IMR-90 (cell line): ENCODE data around the gene IL34. TPM values are rescaled to one million over a fixed set of nuclear protein-coding genes. Genes with fewer than 3 reads are reported as not detected.
A peak's percentile ranks its signal among the peaks of the same experiment; 100 is the strongest.

ENCODE experiments used
- ATAC-seq: fragments of 200-7000 bp; cut with Tn5 transposase; 2 replicates; pipeline ENCODE4 v1.9.1; 2020; ENCODE audit warnings: low read depth, mild to moderate bottlenecking, moderate library complexity
- BruUV-seq: library from RNA; stranded (reverse); fragments of 400-500 nt; replicated peaks from 2 replicates; lab custom pipeline; 2021; lab: Mats Ljungman, UMichigan
- CTCF ChIA-PET: fragments of 300-600 bp; formaldehyde crosslinking; extraction: SDS; loops from one replicate; lab custom pipeline; 2021; ENCODE audit warnings: antibody characterized with exemption; lab: Yijun Ruan, JAX
- POLR2A ChIA-PET: fragments of 300-600 bp; sonication (Branson Sonifier 250); formaldehyde crosslinking; loops from one replicate; lab custom pipeline; 2022; ENCODE audit warnings: antibody characterized with exemption; ENCODE audit not compliant: unreplicated experiment; lab: Charles Lee
- DNase-seq: peaks from one replicate; pipeline ENCODE4 v3.0.0; 2013
- H2AFZ ChIP-seq: replicated peaks from 2 replicates; pipeline ENCODE3; 2013; ENCODE audit warnings: low read length, mild to moderate bottlenecking; ENCODE audit not compliant: poor library complexity
- H2AK5ac ChIP-seq: 2 replicates; pipeline ENCODE4 v1.6.1; 2013; ENCODE audit warnings: low read depth, low read length, inconsistent platforms
- H2AK9ac ChIP-seq: replicated peaks from 2 replicates; pipeline ENCODE3; 2013; ENCODE audit warnings: mild to moderate bottlenecking, low read depth, low read length, moderate library complexity; ENCODE audit not compliant: poor library complexity
- H2BK120ac ChIP-seq: 2 replicates; pipeline ENCODE4 v1.6.1; 2013; ENCODE audit warnings: low read depth, low read length, inconsistent platforms
- H2BK15ac ChIP-seq: 3 replicates; pipeline ENCODE4 v1.6.1; 2013; ENCODE audit warnings: low read depth, low read length, inconsistent platforms
- H2BK20ac ChIP-seq: 2 replicates; pipeline ENCODE4 v1.6.1; 2013; ENCODE audit warnings: low read depth, mild to moderate bottlenecking, inconsistent platforms, low read length, moderate library complexity
- H2BK5ac ChIP-seq: 2 replicates; pipeline ENCODE4 v1.6.1; 2013; ENCODE audit warnings: mild to moderate bottlenecking, low read depth, low read length, inconsistent platforms; ENCODE audit not compliant: poor library complexity, severe bottlenecking
- H3K14ac ChIP-seq: replicated peaks from 2 replicates; pipeline ENCODE4 v1.6.1; 2013; ENCODE audit warnings: low read depth, low read length, inconsistent platforms
- H3K18ac ChIP-seq: 2 replicates; pipeline ENCODE4 v1.6.1; 2013; ENCODE audit warnings: low read depth, low read length, control low read depth
- H3K23ac ChIP-seq: 2 replicates; pipeline ENCODE4 v1.6.1; 2013; ENCODE audit warnings: low read depth, low read length, inconsistent platforms
- H3K27ac ChIP-seq: 2 replicates; pipeline ENCODE4 v1.5.1; 2013; ENCODE audit warnings: mild to moderate bottlenecking, control low read depth, low read length; ENCODE audit not compliant: insufficient read depth
- H3K27me3 ChIP-seq: 2 replicates; pipeline ENCODE4 v1.6.1; 2013; ENCODE audit warnings: low read length; ENCODE audit not compliant: control insufficient read depth, insufficient read depth
- H3K36me3 ChIP-seq: 2 replicates; pipeline ENCODE4 v1.6.1; 2013; ENCODE audit warnings: low read length, mixed read lengths; ENCODE audit not compliant: control insufficient read depth, insufficient read depth
- H3K4ac ChIP-seq: 2 replicates; pipeline ENCODE4 v1.6.1; 2013; ENCODE audit warnings: low read depth, low read length, inconsistent platforms
- H3K4me1 ChIP-seq: 2 replicates; pipeline ENCODE4 v1.6.1; 2013; ENCODE audit warnings: low read length, mixed read lengths; ENCODE audit not compliant: control insufficient read depth, insufficient read depth
- H3K4me2 ChIP-seq: 2 replicates; pipeline ENCODE4 v1.6.1; 2013; ENCODE audit warnings: low read depth, mild to moderate bottlenecking, control low read depth, low read length, moderate library complexity
- H3K4me3 ChIP-seq: 2 replicates; pipeline ENCODE4 v1.5.1; 2013; ENCODE audit warnings: low read depth, mild to moderate bottlenecking, control low read depth, low read length, moderate library complexity; ENCODE audit not compliant: insufficient read depth
- H3K56ac ChIP-seq: 2 replicates; pipeline ENCODE4 v1.6.1; 2013; ENCODE audit warnings: low read length, inconsistent platforms; ENCODE audit not compliant: insufficient read depth; ENCODE audit errors: extremely low read depth
- H3K79me1 ChIP-seq, 2 experiments: 2 replicates each; pipeline ENCODE4 v1.6.1; 2013; ENCODE audit warnings: low read length in 2 of 2, inconsistent platforms in 1 of 2, low read depth in 1 of 2
- H3K9ac ChIP-seq: 2 replicates; pipeline ENCODE4 v1.6.1; 2013; ENCODE audit warnings: low read depth, low read length, control low read depth
- H3K9me1 ChIP-seq: 2 replicates; pipeline ENCODE4 v1.6.1; 2013; ENCODE audit warnings: low read length, inconsistent platforms; ENCODE audit not compliant: insufficient read depth
- H3K9me3 ChIP-seq: 2 replicates; pipeline ENCODE4 v1.6.1; 2013; ENCODE audit warnings: low read length; ENCODE audit not compliant: control insufficient read depth, insufficient read depth
- H4K20me1 ChIP-seq: 2 replicates; pipeline ENCODE4 v1.6.1; 2013; ENCODE audit warnings: low read length, inconsistent platforms; ENCODE audit not compliant: insufficient read depth
- H4K5ac ChIP-seq: 2 replicates; pipeline ENCODE4 v1.6.1; 2013; ENCODE audit warnings: mild to moderate bottlenecking, low read depth, low read length, control low read depth
- H4K8ac ChIP-seq, 2 experiments: 2 replicates each; pipeline ENCODE4 v1.6.1; 2013; ENCODE audit warnings: low read depth in 2 of 2, low read length in 2 of 2, control low read depth in 1 of 2, inconsistent platforms in 1 of 2
- H4K91ac ChIP-seq: 2 replicates; pipeline ENCODE4 v1.6.1; 2013; ENCODE audit warnings: low read depth, low read length, inconsistent platforms; ENCODE audit not compliant: insufficient read depth
- BHLHE40 ChIP-seq: fragments of 150-350 bp; IDR thresholded peaks from 2 replicates; pipeline ENCODE4 v1.6.1; 2016; ENCODE audit warnings: mild to moderate bottlenecking, low read depth, low read length
- CHD1 ChIP-seq: IDR thresholded peaks from 2 replicates; pipeline ENCODE4 v1.6.1; 2012; ENCODE audit warnings: low read depth, low read length, improper control_type of control experiment
- CTCF ChIP-seq: conservative IDR thresholded peaks from 2 replicates; pipeline ENCODE4 v1.5.1; 2012; ENCODE audit warnings: mild to moderate bottlenecking, low read depth, low read length, improper control_type of control experiment
- ELK1 ChIP-seq: fragments of 150-350 bp; IDR thresholded peaks from 2 replicates; pipeline ENCODE4 v1.6.1; 2016; ENCODE audit warnings: low read depth, mild to moderate bottlenecking, low read length, moderate library complexity, borderline replicate concordance
- MAFK ChIP-seq: IDR thresholded peaks from 2 replicates; pipeline ENCODE4 v1.6.1; 2012; ENCODE audit warnings: low read depth, low read length, improper control_type of control experiment
- MAZ ChIP-seq: IDR thresholded peaks from 2 replicates; pipeline ENCODE4 v1.6.1; 2012; ENCODE audit warnings: low read depth, mild to moderate bottlenecking, low read length, improper control_type of control experiment, moderate library complexity, borderline replicate concordance
- NFE2L2 ChIP-seq: fragments of 150-350 bp; IDR thresholded peaks from 2 replicates; pipeline ENCODE4 v1.6.1; 2016; ENCODE audit warnings: low read depth, mild to moderate bottlenecking, low read length
- RCOR1 ChIP-seq: IDR thresholded peaks from 2 replicates; pipeline ENCODE4 v1.6.1; 2012; ENCODE audit warnings: mild to moderate bottlenecking, low read length, improper control_type of control experiment; ENCODE audit not compliant: insufficient replicate concordance
- RFX5 ChIP-seq: IDR thresholded peaks from 2 replicates; pipeline ENCODE4 v1.8.0; 2012; ENCODE audit warnings: low read depth, mild to moderate bottlenecking, low read length, moderate library complexity
- USF2 ChIP-seq: fragments of 150-350 bp; IDR thresholded peaks from 2 replicates; pipeline ENCODE4 v1.6.1; 2017; ENCODE audit warnings: mild to moderate bottlenecking, antibody characterized with exemption, low read length, low read depth
- WGBS, 2 experiments: methylation state at CpG; one replicate each; pipeline versions ENCODE4 v1.1.5 to v1.1.7; 2013; ENCODE audit warnings: missing lambda C conversion rate in 2 of 2; ENCODE audit not compliant: insufficient read length in 1 of 2; ENCODE audit errors: extremely low coverage in 2 of 2; 5-methylcytosine and 5-hydroxymethylcytosine counted together
- dilution Hi-C: fragments of 300-500 bp; cut with HindIII; formaldehyde crosslinking; loops from one replicate; pipeline ENCODE4 v1.14.3; 2018; ENCODE audit warnings: low sequenced_read_pairs; ENCODE audit not compliant: unreplicated experiment
- in situ Hi-C: fragments of 300-500 bp; cut with MboI; formaldehyde crosslinking; loops from 3 replicates; pipeline ENCODE4 v1.14.3; 2019; ENCODE audit warnings: low sequenced_read_pairs, inconsistent platforms, mixed read lengths
- intact Hi-C: fragments of 100-400 bp; cut with micrococcal nuclease; formaldehyde crosslinking; loops from 2 replicates; pipeline ENCODE4 v1.10.0; 2022
- polyA plus RNA-seq, 3 experiments: library from polyadenylated mRNA; depleted of rRNA; stranded (reverse); fragments of >200 nt; gene quantifications; 2 replicates each; pipeline ENCODE4 v1.2.3, GENCODE V29; 2012; ENCODE audit warnings: low replicate concordance in 1 of 3
- total RNA-seq: library from RNA; depleted of rRNA; stranded (reverse); fragments of >200 nt; gene quantifications from 2 replicates; pipeline ENCODE4 v1.2.3, GENCODE V29; 2012

Gene IL34
- total and polyA plus RNA-seq, 2 of the 4 experiments (the other 2 are of a cell fraction), result 1.3 to 2.5 TPM

- no peak for TF ChIP-seq USF2
- TF ChIP-seq MAZ, result no peak
Observed at GRCh38 chr16:70700101-70701020, 54.0 kb downstream of the IL34 start (continued).

GRCh38 chr16:70701036-70701435, 54.7 kb downstream of the IL34 start:
- DNase-seq (no peak), ATAC-seq (no peak)
- intact Hi-C loops, result no loop called here
- H2BK120ac ChIP-seq, result peak overlapping the region; percentile 99
- WGBS, 2 experiments, result 100% methylated on average over 2 of the region's 3 CpGs; no CpG with 5 or more reads in 1 of the 2 experiments
- H3K27me3 ChIP-seq, result no peaks in the 10 kb centered on the region
- no TSS peak for BruUV-seq
- peak overlapping the region; percentile 80 for H3K27ac ChIP-seq
- ChIA-PET CTCF (no interaction called here), POLR2A (no interaction called here)
- peak overlapping the region; percentile 100 for H2AK5ac ChIP-seq
- no peak overlapping the region; the same call in 2 of the 3 replicates for H2BK15ac ChIP-seq
- H3K9me1 ChIP-seq, result peaks cover 45% of the 10 kb centered on the region
- no peak overlapping the region for H3K4me3 ChIP-seq
- H3K4me2 ChIP-seq, result no peak overlapping the region
- peak overlapping the region; percentile 22 for H4K5ac ChIP-seq
- no peaks in the 10 kb centered on the region; the same call in 1 of the 2 replicates for H3K36me3 ChIP-seq
- peak overlapping the region; percentile 45 for H2BK5ac ChIP-seq
- in situ Hi-C loops, result no loop called here
- peak overlapping the region; percentile 11 for H2BK20ac ChIP-seq
- H2AFZ ChIP-seq, result no peak overlapping the region
- H4K91ac ChIP-seq, result peak overlapping the region; percentile 99
- H3K4ac ChIP-seq, result peak overlapping the region; percentile 97
- no peaks in the 10 kb centered on the region for H3K9me3 ChIP-seq
- 0 out of 2 replicates have a peak overlapping the region, but pooled peaks have one; percentile 32 for H3K23ac ChIP-seq
- no peak overlapping the region for H3K9ac ChIP-seq
- H2AK9ac ChIP-seq, result peak overlapping the region; percentile 46
- dilution Hi-C loops, result no loop called here
- no peak overlapping the region for H3K56ac ChIP-seq
- peak overlapping the region; percentile 57 for H3K14ac ChIP-seq
- peak overlapping the region; percentile 4 to 73; a peak in 2 of 4 replicates for H4K8ac ChIP-seq
- peak overlapping the region; percentile 71; the same call in 1 of the 2 replicates for H3K18ac ChIP-seq
- H4K20me1 ChIP-seq, result no peaks in the 10 kb centered on the region
- H3K4me1 ChIP-seq, result peaks cover 52% of the 10 kb centered on the region
- H3K79me1 ChIP-seq, result peaks cover 0 to 43% of the 10 kb centered on the region in 2 experiments; a peak in 2 of 4 replicates
- TF ChIP-seq BHLHE40 (no peak), ELK1 (no peak), CTCF (no peak), RFX5 (no peak), CHD1 (no peak), RCOR1 (no peak), NFE2L2 (no peak), MAFK (no peak)
